H1 (cell line): ENCODE measurements around the gene DDX31.

Experiments used
- BRCA1 ChIP-seq: IDR thresholded peaks from 2 replicates; pipeline ENCODE4 v1.6.1; 2012; ENCODE audit warnings: low read depth, low read length, improper control_type of control experiment
- CTCF ChIP-seq, 3 experiments: IDR thresholded peaks; 1 replicate in 2 of 3; 2 replicates in 1 of 3; pipeline versions ENCODE4 v1.5.1 to v1.6.1; 2011; ENCODE audit warnings: low read length in 3 of 3, mild to moderate bottlenecking in 3 of 3, inconsistent platforms in 2 of 3, low read depth in 1 of 3, moderate library complexity in 1 of 3; ENCODE audit not compliant: insufficient read depth in 1 of 3; ENCODE audit errors: control extremely low read depth in 1 of 3
- EP300 ChIP-seq, 2 experiments: IDR thresholded peaks; 1 replicate in 1 of 2; 2 replicates in 1 of 2; pipeline ENCODE4 v1.6.1; 2011 to 2012; ENCODE audit warnings: low read depth in 2 of 2, low read length in 2 of 2, mild to moderate bottlenecking in 2 of 2, borderline replicate concordance in 1 of 2, inconsistent platforms in 1 of 2, moderate library complexity in 1 of 2
- EZH2 ChIP-seq: fragments of 200-600 bp; sonication (generic); IDR thresholded peaks from 2 replicates; pipeline ENCODE4 v1.7.1; 2012; ENCODE audit warnings: low read depth, mild to moderate bottlenecking, moderate library complexity, low read length, inconsistent platforms; ENCODE audit not compliant: severe bottlenecking
- GABPA ChIP-seq: IDR thresholded peaks from 2 replicates; pipeline ENCODE4 v1.6.1; 2011; ENCODE audit warnings: mild to moderate bottlenecking, low read length, moderate library complexity, borderline replicate concordance; ENCODE audit not compliant: insufficient read depth
- NANOG ChIP-seq: IDR thresholded peaks from 2 replicates; pipeline ENCODE4 v1.6.1; 2011; ENCODE audit warnings: low read length, low read depth, mild to moderate bottlenecking, inconsistent platforms; ENCODE audit not compliant: insufficient read depth, poor library complexity, severe bottlenecking
- POLR2A ChIP-seq, 2 experiments: IDR thresholded peaks; 1 replicate in 1 of 2; 2 replicates in 1 of 2; pipeline ENCODE4 v1.6.1; 2011; ENCODE audit warnings: low read depth in 2 of 2, low read length in 2 of 2, mild to moderate bottlenecking in 2 of 2; ENCODE audit errors: control extremely low read depth in 1 of 2
- SP1 ChIP-seq: IDR thresholded peaks from 2 replicates; pipeline ENCODE4 v1.6.1; 2011; ENCODE audit warnings: low read depth, low read length

DNA sequence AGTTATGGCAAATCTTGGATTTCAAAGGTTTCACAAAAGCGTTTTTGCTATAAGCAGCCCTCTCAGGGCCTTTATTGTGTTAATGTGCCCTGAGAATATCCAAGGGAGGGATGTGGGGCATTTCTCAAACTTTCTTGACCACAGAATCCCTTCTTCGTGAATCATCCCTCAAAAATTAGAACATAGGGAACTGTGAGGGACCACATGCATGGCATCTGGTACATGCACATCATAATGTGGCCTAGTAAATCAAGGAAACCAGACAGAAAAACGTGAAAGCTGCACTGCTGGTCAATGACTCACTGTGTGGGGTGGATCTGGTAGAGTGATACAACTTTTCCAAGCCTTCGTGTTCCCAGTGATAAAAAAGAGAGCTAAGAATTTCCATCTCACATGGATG is 22.4 kb downstream of the DDX31 start:
- TF ChIP-seq BRCA1 (no peak), CTCF (IDR thresholded peaks at IDR 0.05; ENCODE audit: control extremely low read depth in 1 of 3, insufficient read depth in 1 of 3, low read depth in 1 of 3, low read length in 3 of 3) (no peak), EP300 (IDR thresholded peaks at IDR 0.05; ENCODE audit: borderline replicate concordance in 1 of 2, low read depth in 2 of 2, low read length in 2 of 2) (no peak), SP1 (no peak), POLR2A (IDR thresholded peaks at IDR 0.05; ENCODE audit: control extremely low read depth in 1 of 2, low read depth in 2 of 2, low read length in 2 of 2) (no peak), EZH2 (no peak), NANOG (no peak), GABPA (no peak)
